Upper lobe of right lung (tissue), 1 donor: Measurements from ENCODE around the gene ATG4B. TPM values are rescaled to one million over a fixed set of nuclear protein-coding genes. Genes with fewer than 3 reads are reported as not detected.

Experiments
- ATAC-seq: fragments of 200-7000 bp; cut with Tn5 transposase; one replicate; pipeline ENCODE4 v1.9.1; 2020; ENCODE audit warnings: mild to moderate bottlenecking, moderate library complexity
- DNase-seq: peaks from one replicate; pipeline ENCODE4 v3.0.0-alpha.2; 2020
- H3K27ac ChIP-seq: fragments of 200-600 bp; one replicate; pipeline ENCODE4 v1.8.0; 2022
- H3K27me3 ChIP-seq: fragments of 200-600 bp; one replicate; pipeline ENCODE4 v1.8.0; 2022; ENCODE audit warnings: mild to moderate bottlenecking
- H3K36me3 ChIP-seq: fragments of 200-600 bp; one replicate; pipeline ENCODE4 v1.8.0; 2022
- H3K4me1 ChIP-seq: fragments of 200-600 bp; one replicate; pipeline ENCODE4 v1.8.0; 2022
- H3K4me3 ChIP-seq: fragments of 200-600 bp; one replicate; pipeline ENCODE4 v1.8.0; 2022; ENCODE audit warnings: mild to moderate bottlenecking
- H3K9me3 ChIP-seq: fragments of 200-600 bp; one replicate; pipeline ENCODE4 v1.8.0; 2022
- CTCF ChIP-seq: fragments of 200-600 bp; IDR thresholded peaks from one replicate; pipeline ENCODE4 v1.8.0; 2022; ENCODE audit warnings: antibody characterized with exemption
- intact Hi-C: fragments of 100-400 bp; cut with DNase I; formaldehyde crosslinking; loops from one replicate; pipeline ENCODE4 v1.11.0; 2022
- total RNA-seq: library from RNA; stranded (reverse); fragmentation: NEBNext Ultra II Directional; extraction: Animal tissue kit (Norgen Biotek cat#: 25700); gene quantifications from one replicate; pipeline ENCODE4 v1.2.1, GENCODE V29; 2021
- donor health status: DM: no; HTN: yes; CAD: no; lungs with severe emphysema.

ATG4B gene
- total RNA-seq, 1 donor from 2014 or later, result 72.0 TPM

GRCh38 chr2:241673189-241673663 is 35.7 kb downstream of the ATG4B start:
- intact Hi-C loops, result no loop called here
- peaks cover 62% of the 10 kb centered on the region for H3K36me3 ChIP-seq

GRCh38 chr2:241673797-241674725 is 36.6 kb downstream of the ATG4B start:
- ATAC-seq (no peak), DNase-seq (no peak)
- Histone ChIP-seq H3K4me3 (no peak overlapping the region), H3K4me1 (no peaks in the 10 kb centered on the region), H3K27ac (no peak overlapping the region), H3K27me3 (no peaks in the 10 kb centered on the region), H3K9me3 (no peaks in the 10 kb centered on the region), H3K36me3 (peaks cover 54% of the 10 kb centered on the region)
- TF ChIP-seq CTCF, result no peak
- intact Hi-C loops, result no loop called here

More at GRCh38 chr2:241673189-241673663, 35.7 kb downstream of the ATG4B start:
- no peaks in the 10 kb centered on the region for H3K4me1 ChIP-seq
- DNase-seq (no peak), ATAC-seq (no peak)
- no peak overlapping the region for H3K27ac ChIP-seq
- H3K9me3 ChIP-seq, result no peaks in the 10 kb centered on the region
- no peak overlapping the region for H3K4me3 ChIP-seq
- no peaks in the 10 kb centered on the region for H3K27me3 ChIP-seq
- no peak for TF ChIP-seq CTCF

GRCh38 chr2:241675885-241676284 is 38.4 kb downstream of the ATG4B start:
- ATAC-seq, result no peak
- Histone ChIP-seq H3K36me3 (peaks cover 49% of the 10 kb centered on the region), H3K4me3 (no peak overlapping the region), H3K27ac (no peak overlapping the region), H3K27me3 (no peaks in the 10 kb centered on the region), H3K9me3 (no peaks in the 10 kb centered on the region), H3K4me1 (no peaks in the 10 kb centered on the region)
- intact Hi-C loops, result no loop called here
- DNase-seq, result no peak
- no peak for TF ChIP-seq CTCF

- no peak for DNase-seq
- intact Hi-C loops, result no loop called here
- no peak for ATAC-seq
These were observed 39.2 kb downstream of the ATG4B start for GRCh38 chr2:241676665-241677064.

GRCh38 chr2:241677392-241677791 is 39.9 kb downstream of the ATG4B start:
- Histone ChIP-seq H3K4me3 (no peak overlapping the region), H3K4me1 (no peaks in the 10 kb centered on the region), H3K36me3 (peaks cover 33% of the 10 kb centered on the region), H3K27me3 (no peaks in the 10 kb centered on the region), H3K9me3 (no peaks in the 10 kb centered on the region), H3K27ac (no peak overlapping the region)
- ATAC-seq (no peak), DNase-seq (no peak)
- intact Hi-C loops, result no loop called here
- no peak for TF ChIP-seq CTCF

More at GRCh38 chr2:241676665-241677064, 39.2 kb downstream of the ATG4B start:
- H3K36me3 ChIP-seq, result peaks cover 41% of the 10 kb centered on the region
- H3K4me3 ChIP-seq, result no peak overlapping the region
- H3K27ac ChIP-seq, result no peak overlapping the region
- no peak for TF ChIP-seq CTCF
- H3K4me1 ChIP-seq, result no peaks in the 10 kb centered on the region
- H3K9me3 ChIP-seq, result no peaks in the 10 kb centered on the region
- no peaks in the 10 kb centered on the region for H3K27me3 ChIP-seq
